WTC11 (cell line): ENCODE results near the gene ANKMY2. TPM values are rescaled to one million over a fixed set of nuclear protein-coding genes. Genes with fewer than 3 reads are reported as not detected.

ENCODE experiments used
- ATAC-seq: fragments of 200-7000 bp; cut with Tn5 transposase; 2 replicates; pipeline ENCODE4 v1.10.0; 2021; ENCODE audit warnings: mild to moderate bottlenecking, moderate library complexity
- CTCF ChIA-PET: fragments of 300-600 bp; sonication (Branson Sonifier 250); formaldehyde crosslinking; loops from one replicate; lab custom pipeline; 2021; ENCODE audit warnings: antibody characterized with exemption; lab: Charles Lee
- POLR2A ChIA-PET: fragments of 350-600 bp; sonication (Branson Sonifier 250); formaldehyde crosslinking; loops from one replicate; lab custom pipeline; 2021; ENCODE audit warnings: antibody characterized with exemption; lab: Charles Lee
- DNase-seq: peaks from one replicate; pipeline ENCODE4 v3.0.0; 2021; ENCODE audit warnings: low spot score
- H3K27ac Mint-ChIP-seq: 2 replicates; pipeline ENCODE4 v1.8.0; 2021; ENCODE audit warnings: mixed read lengths
- H3K27me3 Mint-ChIP-seq: 2 replicates; pipeline ENCODE4 v1.8.0; 2021; ENCODE audit warnings: low read depth, mild to moderate bottlenecking, moderate library complexity, mixed read lengths
- H3K36me3 Mint-ChIP-seq: 2 replicates; pipeline ENCODE4 v1.8.0; 2021; ENCODE audit warnings: mixed read lengths
- H3K4me1 Mint-ChIP-seq: 2 replicates; pipeline ENCODE4 v1.8.0; 2022; ENCODE audit warnings: mixed read lengths
- H3K4me3 Mint-ChIP-seq: 2 replicates; pipeline ENCODE4 v1.8.0; 2021; ENCODE audit warnings: mild to moderate bottlenecking, moderate library complexity, mixed read lengths
- H3K9me3 Mint-ChIP-seq: 2 replicates; pipeline ENCODE4 v1.8.0; 2021; ENCODE audit warnings: mixed read lengths
- AR ChIP-seq: fragments of 250-450 bp; sonication (Bioruptor Pico); IDR thresholded peaks from 2 replicates; pipeline ENCODE4 v1.9.0; 2021; ENCODE audit warnings: mild to moderate bottlenecking
- E2F1 ChIP-seq: sonication (generic); formaldehyde crosslinking; IDR thresholded peaks from 2 replicates; pipeline ENCODE4 v1.8.0; 2022; ENCODE audit warnings: mild to moderate bottlenecking, missing genetic modification reagents
- E2F5 ChIP-seq: sonication (generic); formaldehyde crosslinking; IDR thresholded peaks from 2 replicates; pipeline ENCODE4 v1.8.1; 2022; ENCODE audit warnings: mild to moderate bottlenecking, moderate library complexity, missing genetic modification reagents
- ESRRA ChIP-seq: sonication (generic); formaldehyde crosslinking; IDR thresholded peaks from 2 replicates; pipeline ENCODE4 v1.8.1; 2022; ENCODE audit warnings: mild to moderate bottlenecking, missing genetic modification reagents, borderline replicate concordance
- GABPB1 ChIP-seq: sonication (generic); formaldehyde crosslinking; IDR thresholded peaks from 2 replicates; pipeline ENCODE4 v1.8.1; 2023; ENCODE audit warnings: mild to moderate bottlenecking, missing genetic modification reagents
- GRHL2 ChIP-seq: fragments of 250-450 bp; sonication (Bioruptor Pico); IDR thresholded peaks from 2 replicates; pipeline ENCODE4 v1.8.0; 2022; ENCODE audit warnings: mild to moderate bottlenecking, moderate library complexity; ENCODE audit not compliant: insufficient replicate concordance, severe bottlenecking
- GTF2I ChIP-seq: fragments of 250-450 bp; sonication (Bioruptor Pico); conservative IDR thresholded peaks from 2 replicates; pipeline ENCODE4 v1.4.0; 2021; ENCODE audit warnings: mild to moderate bottlenecking
- HMGA2 ChIP-seq: fragments of 250-450 bp; sonication (Bioruptor Pico); IDR thresholded peaks from 2 replicates; pipeline ENCODE4 v1.4.0; 2021; ENCODE audit warnings: mild to moderate bottlenecking, moderate library complexity
- OVOL2 ChIP-seq: fragments of 250-450 bp; sonication (Bioruptor Pico); IDR thresholded peaks from 2 replicates; pipeline ENCODE4 v1.9.0; 2021; ENCODE audit warnings: mild to moderate bottlenecking, borderline replicate concordance
- PRDM15 ChIP-seq: sonication (generic); formaldehyde crosslinking; IDR thresholded peaks from 2 replicates; pipeline ENCODE4 v1.8.0; 2022; ENCODE audit warnings: missing genetic modification reagents
- RELA ChIP-seq: sonication (generic); formaldehyde crosslinking; IDR thresholded peaks from 2 replicates; pipeline ENCODE4 v1.8.1; 2022; ENCODE audit warnings: missing genetic modification reagents, mild to moderate bottlenecking, borderline replicate concordance
- SMAD4 ChIP-seq: sonication (generic); formaldehyde crosslinking; IDR thresholded peaks from 2 replicates; pipeline ENCODE4 v1.8.0; 2022; ENCODE audit warnings: mild to moderate bottlenecking, missing genetic modification reagents
- TEAD1 ChIP-seq: sonication (generic); formaldehyde crosslinking; IDR thresholded peaks from 2 replicates; pipeline ENCODE4 v1.8.0; 2022; ENCODE audit warnings: mild to moderate bottlenecking, missing genetic modification reagents
- USF1 ChIP-seq: sonication (generic); formaldehyde crosslinking; IDR thresholded peaks from 2 replicates; pipeline ENCODE4 v1.8.0; 2022; ENCODE audit warnings: mild to moderate bottlenecking, missing genetic modification reagents
- ZBTB21 ChIP-seq: sonication (generic); formaldehyde crosslinking; IDR thresholded peaks from 2 replicates; pipeline ENCODE4 v1.8.1; 2023; ENCODE audit warnings: mild to moderate bottlenecking, missing genetic modification reagents, borderline replicate concordance
- ZBTB43 ChIP-seq: sonication (generic); formaldehyde crosslinking; IDR thresholded peaks from 2 replicates; pipeline ENCODE4 v1.8.1; 2023; ENCODE audit warnings: mild to moderate bottlenecking, missing genetic modification reagents
- ZNF317 ChIP-seq: sonication (generic); formaldehyde crosslinking; IDR thresholded peaks from 2 replicates; pipeline ENCODE4 v1.8.1; 2023; ENCODE audit warnings: low read depth, mild to moderate bottlenecking, moderate library complexity, missing genetic modification reagents, borderline replicate concordance
- ZNF512 ChIP-seq: sonication (generic); formaldehyde crosslinking; IDR thresholded peaks from 2 replicates; pipeline ENCODE4 v1.8.1; 2022; ENCODE audit warnings: missing genetic modification reagents, borderline replicate concordance
- ZSCAN18 ChIP-seq: fragments of 250-450 bp; sonication (Bioruptor Pico); IDR thresholded peaks from 2 replicates; pipeline ENCODE4 v2.1.2; 2022; ENCODE audit warnings: mild to moderate bottlenecking, moderate library complexity
- total RNA-seq: library from RNA; stranded (reverse); gene quantifications from 3 replicates; pipeline ENCODE4 v1.2.3, GENCODE V29; 2021

ANKMY2 gene
- total RNA-seq, 1 experiment from 2014 or later, result 13.6 TPM

GRCh38 chr7:16554518-16555236, 90.9 kb downstream of the ANKMY2 start:
- no peak overlapping the region for H3K4me3 Mint-ChIP-seq
- TF ChIP-seq GTF2I (no peak), OVOL2 (CRISPR knock-in tag) (no peak), TEAD1 (no peak), PRDM15 (CRISPR knock-in tag) (no peak), GABPB1 (no peak), SMAD4 (CRISPR knock-in tag) (no peak)
- TF ChIP-seq, all 79 proteins: peak for 0
- Mint-ChIP-seq H3K27me3 (no peaks in the 10 kb centered on the region), H3K4me1 (no peaks in the 10 kb centered on the region), H3K36me3 (no peaks in the 10 kb centered on the region), H3K9me3 (no peaks in the 10 kb centered on the region), H3K27ac (no peak overlapping the region)
- ChIA-PET POLR2A (no interaction called here), CTCF (interaction anchor here (1.8 kb wide), 1 partner anchor 10 kb away, joined by 5 read pairs; no protein-coding TSS in a partner anchor)
- DNase-seq (no peak), ATAC-seq (no peak)

- no peaks in the 10 kb centered on the region for H3K27me3 Mint-ChIP-seq
- no peak overlapping the region for H3K27ac Mint-ChIP-seq
- ChIA-PET POLR2A (no interaction called here), CTCF (interaction anchor here (1.8 kb wide), 1 partner anchor 14 kb away, joined by 8 read pairs; no protein-coding TSS in a partner anchor)
- DNase-seq (no peak), ATAC-seq (no peak)
- no peak overlapping the region for H3K4me3 Mint-ChIP-seq
- no peaks in the 10 kb centered on the region for H3K9me3 Mint-ChIP-seq
- no peaks in the 10 kb centered on the region for H3K4me1 Mint-ChIP-seq
- H3K36me3 Mint-ChIP-seq, result no peaks in the 10 kb centered on the region
- TF ChIP-seq ESRRA, result no peak
- TF ChIP-seq GRHL2 (CRISPR knock-in tag), result no peak
- TF ChIP-seq HMGA2, result no peak
- TF ChIP-seq ZSCAN18 (CRISPR knock-in tag), result no peak
- TF ChIP-seq AR, result no peak
- TF ChIP-seq E2F1 (CRISPR knock-in tag), result no peak
- TF ChIP-seq E2F5, result no peak
- no peak for TF ChIP-seq ZNF317 (CRISPR knock-in tag)
- no peak for TF ChIP-seq ZBTB21 (CRISPR knock-in tag)
- TF ChIP-seq RELA (CRISPR knock-in tag), result no peak
- no peak for TF ChIP-seq ZNF512 (CRISPR knock-in tag)
- TF ChIP-seq USF1 (CRISPR knock-in tag), result no peak
- TF ChIP-seq ZBTB43 (CRISPR knock-in tag), result no peak
Measured at GRCh38 chr7:16550671-16551070, 94.9 kb downstream of the ANKMY2 start.
